GM21619 (cell line): ENCODE results near the gene USP10.

Source experiments
- ATAC-seq: cut with Tn5 transposase; IDR thresholded peaks from one replicate; pipeline ENCODE4 v1.9.1; 2021; ENCODE audit not compliant: unreplicated experiment

The USP10 gene

DNA sequence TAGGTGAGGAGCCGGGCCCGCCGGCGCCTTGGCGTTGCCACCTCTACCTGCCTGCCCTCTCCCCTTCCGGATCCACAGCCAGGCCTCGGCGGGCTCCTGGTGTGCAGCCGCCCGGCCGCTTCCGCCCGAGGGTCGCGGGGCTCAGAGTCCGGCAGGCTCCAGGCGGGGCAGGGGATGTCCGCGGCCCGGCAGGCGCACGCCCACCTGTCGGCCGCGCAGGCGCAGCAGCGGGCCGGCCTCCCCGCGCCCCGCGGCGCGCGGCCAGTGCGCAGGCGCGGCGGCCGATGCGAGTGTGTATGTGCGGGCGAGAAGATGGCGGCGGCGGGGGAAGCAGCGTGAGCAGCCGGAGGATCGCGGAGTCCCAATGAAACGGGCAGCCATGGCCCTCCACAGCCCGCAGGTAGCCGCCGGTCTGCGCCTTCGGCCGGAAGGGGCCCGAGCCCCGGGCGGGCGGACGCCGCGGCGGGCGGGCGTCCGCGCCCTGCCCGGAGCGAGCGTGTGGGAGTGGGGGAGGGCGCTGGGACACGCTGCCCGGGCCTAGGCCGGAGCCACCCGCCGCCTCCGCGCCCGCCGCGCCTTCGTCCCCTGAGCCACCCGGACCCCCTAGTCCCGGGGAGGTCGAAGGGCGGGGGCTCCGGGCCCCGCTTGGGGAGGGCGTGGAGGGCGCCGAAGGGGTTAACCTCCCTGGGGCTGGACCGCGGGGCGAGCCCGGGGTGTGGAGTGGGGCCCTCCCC is at the start of gene USP10:
TSS of gene USP10 (plus strand) at position 289 of the 734 bp plus-strand sequence. CDS start at position 380, 91 bp downstream.
- ATAC-seq = peak; percentile 66

GRCh38 chr16:84650062-84650991 is 49.5 kb upstream of the USP10 start:
- no peak for ATAC-seq

GRCh38 chr16:84652566-84652965 is 47.2 kb upstream of the USP10 start:
- ATAC-seq = no peak

DNA sequence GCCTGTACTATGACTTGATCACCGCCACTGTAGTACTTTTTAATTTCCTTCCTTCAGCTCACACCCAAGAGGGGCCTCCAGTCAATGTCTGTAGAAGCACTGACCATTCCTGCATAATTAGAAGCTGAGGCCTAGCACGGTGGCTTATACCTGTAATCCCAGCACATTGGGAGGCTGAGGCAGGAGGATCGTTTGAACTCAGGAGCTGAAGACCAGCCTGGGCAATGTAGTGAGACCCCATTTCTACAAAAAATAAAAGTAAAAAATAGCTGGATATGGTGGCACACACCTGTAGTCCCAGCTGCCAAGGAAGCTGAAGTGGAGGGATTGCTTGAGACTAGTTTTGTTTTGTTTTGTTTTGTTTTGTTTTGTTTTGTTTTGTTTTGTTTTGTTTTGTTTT is 45.6 kb upstream of the USP10 start:
- no peak for ATAC-seq

DNA sequence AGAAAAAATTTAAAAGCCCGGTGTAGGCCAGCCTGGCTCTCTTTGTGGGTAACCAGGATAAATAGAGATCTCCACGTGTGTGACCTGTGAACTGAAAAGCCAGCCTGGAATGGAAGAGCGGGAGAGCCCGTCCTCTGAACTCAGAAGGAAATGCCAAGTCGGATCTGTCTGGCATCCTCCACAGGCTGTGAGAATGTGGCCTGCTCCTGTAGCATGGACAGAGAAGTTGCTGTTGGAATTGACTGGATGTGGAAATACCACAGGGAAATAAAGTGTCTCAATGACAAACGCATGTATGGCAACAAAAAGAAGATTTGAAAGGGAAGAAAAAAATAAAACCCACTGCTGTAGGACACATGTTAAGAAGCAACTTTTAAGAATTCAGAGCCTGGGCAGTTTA is 44.8 kb upstream of the USP10 start:
- ATAC-seq = no peak

GRCh38 chr16:84656649-84657048 is 43.2 kb upstream of the USP10 start:
- no peak for ATAC-seq

DNA sequence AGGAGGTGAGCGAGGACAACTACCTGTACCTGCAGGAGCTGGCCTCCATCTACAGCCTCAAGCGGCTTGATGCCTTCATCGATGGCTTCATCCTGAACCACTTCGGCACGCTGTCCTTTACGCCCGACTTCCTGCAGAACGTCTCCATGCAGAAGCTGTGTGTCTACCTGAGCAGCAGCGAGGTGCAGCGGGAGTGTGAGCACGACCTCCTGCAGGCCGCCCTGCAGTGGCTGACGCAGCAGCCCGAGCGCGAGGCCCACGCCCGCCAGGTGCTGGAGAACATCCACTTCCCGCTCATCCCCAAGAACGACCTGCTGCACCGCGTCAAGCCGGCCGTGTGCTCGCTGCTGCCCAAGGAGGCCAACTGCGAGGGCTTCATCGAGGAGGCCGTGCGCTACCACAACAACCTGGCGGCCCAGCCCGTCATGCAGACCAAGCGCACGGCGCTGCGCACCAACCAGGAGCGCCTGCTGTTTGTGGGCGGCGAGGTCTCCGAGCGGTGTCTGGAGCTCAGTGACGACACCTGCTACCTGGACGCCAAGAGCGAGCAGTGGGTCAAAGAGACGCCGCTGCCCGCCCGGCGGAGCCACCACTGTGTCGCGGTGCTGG is 42.5 kb upstream of the USP10 start:
- ATAC-seq = no peak

- no peak for ATAC-seq
Measured at GRCh38 chr16:84658690-84659089, 41.1 kb upstream of the USP10 start.

DNA sequence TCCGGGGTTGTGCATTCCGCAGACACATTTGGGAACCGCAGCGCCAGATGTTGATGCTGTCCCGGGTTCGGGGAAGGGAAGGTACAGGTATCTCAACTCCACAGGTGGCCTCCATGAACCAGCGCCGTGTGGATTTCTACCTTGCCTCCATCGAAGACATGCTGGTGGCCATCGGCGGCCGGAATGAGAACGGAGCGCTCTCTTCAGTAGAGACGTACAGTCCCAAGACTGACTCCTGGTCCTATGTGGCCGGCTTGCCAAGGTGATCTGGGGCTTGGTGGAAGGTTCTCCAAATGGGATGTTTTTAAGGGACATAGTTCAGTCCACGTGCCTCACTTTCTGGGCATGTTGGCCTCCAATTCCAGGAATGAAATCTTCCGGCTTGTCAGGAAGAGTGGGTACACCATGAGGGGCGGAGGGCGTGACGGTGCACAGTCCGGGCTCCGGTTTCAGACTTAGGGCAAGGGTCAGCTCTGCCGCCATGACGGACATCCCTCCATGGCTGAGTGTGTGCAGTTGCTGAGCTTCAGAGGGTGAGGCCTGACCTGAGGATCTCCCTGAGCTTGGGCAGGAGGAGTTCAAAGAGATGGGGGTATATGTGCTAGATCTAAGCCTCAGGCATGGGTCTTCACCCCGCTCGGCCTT is 40.0 kb upstream of the USP10 start:
- no peak for ATAC-seq

DNA sequence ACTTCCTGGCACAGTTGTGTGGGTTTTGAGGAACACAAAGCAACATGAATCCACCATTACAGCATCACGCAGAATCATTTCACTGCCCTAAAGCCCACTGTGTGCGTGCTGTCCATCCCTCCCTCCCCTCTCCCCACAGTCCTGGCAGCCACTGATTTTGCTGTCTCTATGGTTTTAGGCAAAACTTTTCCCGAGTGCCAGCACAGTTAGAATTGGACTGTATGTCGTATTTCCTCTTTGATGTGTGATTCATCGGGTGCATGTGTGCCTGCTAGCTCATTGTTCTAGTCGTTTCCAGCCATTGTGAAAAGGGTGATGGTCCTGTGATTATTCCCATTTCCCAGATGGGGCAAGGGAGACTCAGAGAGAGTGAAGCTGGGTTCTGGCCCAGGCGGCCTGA is 38.8 kb upstream of the USP10 start:
- ATAC-seq = no peak

DNA sequence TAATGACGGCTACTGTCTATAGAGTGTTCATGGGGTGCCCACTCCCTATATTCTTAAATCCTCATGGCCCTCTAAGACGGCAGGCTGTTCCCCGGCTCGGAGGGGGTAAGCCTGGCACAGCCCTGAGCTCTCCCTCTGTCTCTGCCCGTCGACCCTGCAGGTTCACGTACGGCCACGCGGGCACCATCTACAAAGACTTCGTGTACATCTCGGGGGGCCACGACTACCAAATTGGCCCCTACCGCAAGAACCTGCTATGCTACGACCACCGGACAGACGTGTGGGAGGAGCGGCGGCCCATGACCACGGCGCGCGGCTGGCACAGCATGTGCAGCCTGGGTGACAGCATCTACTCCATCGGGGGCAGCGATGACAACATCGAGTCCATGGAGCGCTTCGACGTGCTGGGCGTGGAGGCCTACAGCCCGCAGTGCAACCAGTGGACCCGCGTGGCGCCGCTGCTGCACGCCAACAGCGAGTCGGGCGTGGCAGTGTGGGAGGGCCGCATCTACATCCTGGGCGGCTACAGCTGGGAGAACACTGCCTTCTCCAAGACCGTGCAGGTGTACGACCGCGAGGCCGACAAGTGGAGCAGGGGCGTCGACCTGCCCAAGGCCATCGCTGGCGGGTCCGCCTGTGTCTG is 38.3 kb upstream of the USP10 start:
- ATAC-seq = no peak

- ATAC-seq = no peak
Measured at GRCh38 chr16:84662471-84662870, 37.3 kb upstream of the USP10 start.

DNA sequence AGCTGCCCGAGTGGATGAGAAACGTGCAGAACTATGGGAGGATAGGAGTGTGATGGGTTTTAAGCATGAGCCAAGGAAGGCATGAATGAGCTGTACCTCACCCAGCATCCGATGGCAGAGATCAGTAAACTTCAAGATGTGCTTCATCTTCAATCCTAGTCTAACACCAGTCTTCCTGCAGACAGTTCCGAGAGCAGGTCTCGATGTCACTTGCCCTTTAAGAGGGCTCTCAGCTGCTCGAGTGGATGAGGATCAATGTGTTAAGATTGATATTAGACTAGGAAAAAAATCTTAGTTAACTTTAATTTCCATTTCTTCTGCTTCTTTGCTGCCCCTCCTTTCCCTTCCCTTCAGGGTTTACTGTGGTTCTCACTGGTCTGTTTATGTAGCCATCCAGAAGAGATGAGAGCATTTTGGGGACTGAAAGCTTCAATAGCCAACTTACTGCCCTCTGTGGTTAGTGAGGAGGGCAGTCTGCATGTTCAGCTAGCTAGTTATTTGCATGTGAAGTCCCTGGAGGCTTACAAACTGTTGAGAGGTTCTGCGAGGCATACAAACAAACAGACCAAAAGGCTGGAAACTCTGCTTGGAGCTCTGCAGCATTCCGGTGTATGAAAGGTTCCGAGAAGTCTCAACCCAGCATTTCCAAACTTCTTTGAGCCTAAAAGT is 36.2 kb upstream of the USP10 start:
- ATAC-seq = peak; percentile 89

- no peak for ATAC-seq
Measured at GRCh38 chr16:84665359-84665758, 34.4 kb upstream of the USP10 start.

- no peak for ATAC-seq
Measured at GRCh38 chr16:84665843-84666242, 34.0 kb upstream of the USP10 start.

DNA sequence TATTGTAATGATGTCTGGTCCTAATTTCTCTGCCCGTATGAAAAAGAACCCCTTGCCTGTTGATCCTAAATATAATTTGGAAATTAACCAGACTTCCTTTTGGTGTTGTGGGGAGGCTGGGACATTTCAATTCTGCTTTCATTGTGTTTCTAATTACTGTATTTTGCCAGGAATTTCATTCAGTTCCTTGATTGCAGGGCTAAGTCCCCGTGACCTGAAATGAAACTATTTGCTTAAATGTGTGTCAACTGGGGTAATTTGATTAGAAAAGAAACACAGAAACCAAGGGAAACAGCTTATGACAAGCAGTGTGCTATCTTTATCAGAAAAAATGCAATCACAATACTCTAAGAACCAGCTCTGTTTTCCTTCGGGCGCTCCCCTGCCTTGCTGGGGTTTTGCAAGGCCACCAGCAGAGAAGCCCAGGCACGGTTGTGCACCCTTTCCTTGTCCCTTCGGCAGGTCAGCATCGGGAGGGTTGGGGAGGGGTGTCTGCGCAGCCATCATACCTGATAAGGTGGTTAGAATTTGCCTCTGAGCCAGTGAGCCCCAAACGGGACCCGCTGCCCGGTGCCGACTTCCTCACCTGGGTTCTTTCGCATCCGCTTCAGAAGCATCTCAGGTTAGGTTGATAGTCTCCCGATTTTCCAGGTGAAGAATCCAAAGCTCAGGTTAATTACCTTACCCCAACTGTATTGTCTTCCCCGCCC is 32.0 kb upstream of the USP10 start:
- no peak for ATAC-seq

DNA sequence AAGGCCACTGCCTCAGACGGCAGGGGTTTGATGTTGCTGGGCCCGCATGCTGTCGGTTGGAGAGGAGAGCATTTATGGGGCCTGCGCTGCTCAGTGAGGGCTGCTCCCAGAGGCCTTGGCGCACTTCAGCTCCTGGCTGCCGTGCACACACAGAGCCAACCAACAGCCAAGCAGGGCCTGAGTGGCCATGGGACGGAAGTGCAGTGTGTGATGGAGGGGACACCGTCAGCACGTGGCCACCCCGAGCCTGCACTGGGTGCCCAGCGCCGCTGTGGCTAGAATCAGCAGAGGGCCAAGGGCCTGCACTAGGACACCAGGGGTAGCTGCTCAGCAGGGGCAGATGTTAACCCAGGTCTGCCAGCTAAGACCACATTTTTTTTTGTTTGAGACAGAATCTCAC is 29.7 kb upstream of the USP10 start:
- no peak for ATAC-seq

DNA sequence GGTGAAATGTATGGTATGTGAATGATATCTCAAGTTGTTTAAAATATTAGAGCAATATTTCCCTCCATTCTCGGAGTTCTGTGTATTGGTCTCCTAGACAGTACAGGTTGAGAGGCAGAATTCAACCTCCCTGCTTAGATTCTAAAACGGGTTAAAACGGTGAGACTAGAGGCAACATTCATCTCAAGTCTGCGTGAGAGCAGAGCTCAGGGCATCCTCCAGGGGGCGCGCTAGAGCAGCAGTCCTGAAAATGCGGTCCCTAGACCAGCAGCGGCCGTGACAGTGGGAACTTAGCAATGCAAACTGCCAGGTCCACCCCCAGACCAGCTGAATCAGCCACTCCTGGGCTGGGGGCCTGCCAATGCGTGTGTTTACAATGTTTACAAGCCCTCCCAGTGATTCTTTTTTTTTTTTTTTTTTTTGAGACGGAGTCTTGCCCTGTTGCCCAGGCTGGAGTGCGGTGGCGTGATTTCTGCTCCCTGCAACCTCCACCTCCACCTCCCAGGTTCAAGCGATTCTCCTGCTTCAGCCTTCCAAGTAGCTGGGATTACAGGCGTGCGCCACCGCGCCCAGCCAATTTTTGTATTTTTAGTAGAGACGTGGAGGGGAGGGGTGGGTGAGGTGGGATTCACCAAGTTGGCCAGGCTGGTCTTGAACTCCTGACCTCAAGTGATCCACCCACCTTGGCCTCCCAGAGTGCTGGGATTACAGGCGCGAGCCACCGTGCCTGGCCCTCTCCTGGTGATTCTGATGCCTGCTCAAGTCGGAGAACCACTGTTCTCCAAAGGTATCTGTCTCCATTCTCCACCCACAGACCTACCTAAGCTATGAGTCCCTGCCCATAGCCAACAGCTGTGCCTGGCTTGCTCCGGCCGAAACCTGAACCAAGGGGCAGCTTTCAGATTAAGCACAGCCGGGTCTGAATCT is 27.3 kb upstream of the USP10 start:
- ATAC-seq = no peak

- ATAC-seq = no peak
Measured at GRCh38 chr16:84673203-84673535, 26.6 kb upstream of the USP10 start.
